ENCODE measurements around the gene UBA5.

DNA sequence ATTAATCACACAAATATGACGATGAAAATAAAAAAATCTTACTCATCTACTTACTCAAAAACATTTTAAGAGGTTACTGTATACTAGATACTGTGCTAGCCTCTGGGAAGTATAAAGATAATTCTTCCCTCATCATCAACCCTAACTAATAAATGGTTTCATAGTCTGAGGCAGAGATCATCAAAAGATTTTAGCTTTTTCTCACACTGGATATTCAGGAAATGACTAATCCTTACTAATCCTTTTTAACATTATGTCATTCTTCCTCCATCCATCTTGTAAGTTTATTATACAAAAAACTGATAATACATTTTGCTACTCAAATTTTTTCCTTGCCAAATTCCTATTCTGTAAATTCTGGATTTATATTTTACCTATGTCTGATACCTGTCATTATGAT is 30.2 kb upstream of the UBA5 start:
- TF ChIP-seq, protein P1, sequence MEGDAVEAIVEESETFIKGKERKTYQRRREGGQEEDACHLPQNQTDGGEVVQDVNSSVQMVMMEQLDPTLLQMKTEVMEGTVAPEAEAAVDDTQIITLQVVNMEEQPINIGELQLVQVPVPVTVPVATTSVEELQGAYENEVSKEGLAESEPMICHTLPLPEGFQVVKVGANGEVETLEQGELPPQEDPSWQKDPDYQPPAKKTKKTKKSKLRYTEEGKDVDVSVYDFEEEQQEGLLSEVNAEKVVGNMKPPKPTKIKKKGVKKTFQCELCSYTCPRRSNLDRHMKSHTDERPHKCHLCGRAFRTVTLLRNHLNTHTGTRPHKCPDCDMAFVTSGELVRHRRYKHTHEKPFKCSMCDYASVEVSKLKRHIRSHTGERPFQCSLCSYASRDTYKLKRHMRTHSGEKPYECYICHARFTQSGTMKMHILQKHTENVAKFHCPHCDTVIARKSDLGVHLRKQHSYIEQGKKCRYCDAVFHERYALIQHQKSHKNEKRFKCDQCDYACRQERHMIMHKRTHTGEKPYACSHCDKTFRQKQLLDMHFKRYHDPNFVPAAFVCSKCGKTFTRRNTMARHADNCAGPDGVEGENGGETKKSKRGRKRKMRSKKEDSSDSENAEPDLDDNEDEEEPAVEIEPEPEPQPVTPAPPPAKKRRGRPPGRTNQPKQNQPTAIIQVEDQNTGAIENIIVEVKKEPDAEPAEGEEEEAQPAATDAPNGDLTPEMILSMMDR (optimal IDR thresholded peaks at IDR 0.05 in 1 of 3, IDR thresholded peaks at IDR 0.05 in 1 of 3, conservative IDR thresholded peaks at IDR 0.05 in 1 of 3; ENCODE audit: extremely low read depth in 1 of 3, insufficient read depth in 2 of 3, low read length in 3 of 3) = no peak
- no peak for TF ChIP-seq EZH2 (IDR thresholded peaks at IDR 0.05; ENCODE audit: low read length)

Data from keratinocyte (primary cell).